HepG2 (cell line): Measurements from ENCODE around the gene KRABD2.
A peak's percentile ranks its signal among the peaks of the same experiment; 100 is the strongest.

Experiments used
- IKZF1 ChIP-seq: fragments of 450-650 bp; IDR thresholded peaks from 2 replicates; pipeline ENCODE4 v1.7.1; 2016
- MXI1 ChIP-seq: IDR thresholded peaks from 3 replicates; pipeline ENCODE4 v1.6.1; 2012; ENCODE audit warnings: low read depth, low read length, inconsistent platforms, borderline replicate concordance
- NFIC ChIP-seq: IDR thresholded peaks from 2 replicates; pipeline ENCODE4 v1.6.1; 2012; ENCODE audit warnings: mild to moderate bottlenecking, low read length, inconsistent platforms
- NRL ChIP-seq: sonication (generic); formaldehyde crosslinking; IDR thresholded peaks from 2 replicates; pipeline ENCODE4 v1.5.0; 2020; ENCODE audit warnings: missing genetic modification reagents, mild to moderate bottlenecking, moderate library complexity, borderline replicate concordance
- RFX3 ChIP-seq: IDR thresholded peaks from 2 replicates; pipeline ENCODE4 v1.6.1; 2016; ENCODE audit warnings: missing biosample characterization, missing genetic modification reagents
- RORA ChIP-seq: sonication (generic); formaldehyde crosslinking; IDR thresholded peaks from 2 replicates; pipeline ENCODE4 v1.5.0; 2020; ENCODE audit warnings: mild to moderate bottlenecking, missing genetic modification reagents, moderate library complexity
- SMYD3 ChIP-seq: sonication (generic); formaldehyde crosslinking; IDR thresholded peaks from 2 replicates; pipeline ENCODE4 v1.8.1; 2023; ENCODE audit warnings: mild to moderate bottlenecking, missing genetic modification reagents
- TP53 ChIP-seq: sonication (generic); formaldehyde crosslinking; conservative IDR thresholded peaks from 2 replicates; pipeline ENCODE4 v1.4.0; 2020; ENCODE audit warnings: missing genetic modification reagents
- ZNF703 ChIP-seq: sonication (generic); formaldehyde crosslinking; IDR thresholded peaks from 2 replicates; pipeline ENCODE4 v1.5.1; 2020; ENCODE audit warnings: missing genetic modification reagents, mild to moderate bottlenecking, moderate library complexity, borderline replicate concordance
- ZSCAN30 ChIP-seq: sonication (generic); formaldehyde crosslinking; IDR thresholded peaks from 2 replicates; pipeline ENCODE4 v1.5.0; 2020; ENCODE audit warnings: mild to moderate bottlenecking, missing genetic modification reagents
- TF ChIP-seq, protein P1 (sequence below): sonication (generic); formaldehyde crosslinking; IDR thresholded peaks from 2 replicates; pipeline ENCODE4 v1.8.1; 2022; ENCODE audit warnings: low read depth, mild to moderate bottlenecking, missing genetic modification reagents
- TF ChIP-seq, protein P2 (sequence below): sonication (generic); formaldehyde crosslinking; conservative IDR thresholded peaks from 2 replicates; pipeline ENCODE4 v1.4.0; 2020; ENCODE audit warnings: missing genetic modification reagents
- TF ChIP-seq, protein P3 (sequence below): sonication (generic); formaldehyde crosslinking; conservative IDR thresholded peaks from 2 replicates; pipeline ENCODE4 v1.4.0; 2020; ENCODE audit warnings: missing genetic modification reagents
- TF ChIP-seq, protein P4 (sequence below): sonication (generic); formaldehyde crosslinking; IDR thresholded peaks from 2 replicates; pipeline ENCODE4 v1.4.0; 2020; ENCODE audit warnings: mild to moderate bottlenecking, missing genetic modification reagents
- TF ChIP-seq, protein P5 (sequence below): sonication (generic); formaldehyde crosslinking; IDR thresholded peaks from 2 replicates; pipeline ENCODE4 v1.8.1; 2023; ENCODE audit warnings: missing genetic modification reagents, mild to moderate bottlenecking, borderline replicate concordance
- TF ChIP-seq, protein P6 (sequence below): IDR thresholded peaks from 2 replicates; pipeline ENCODE4 v1.6.1; 2016; ENCODE audit warnings: missing biosample characterization, missing genetic modification reagents, low read depth

The KRABD2 gene

DNA sequence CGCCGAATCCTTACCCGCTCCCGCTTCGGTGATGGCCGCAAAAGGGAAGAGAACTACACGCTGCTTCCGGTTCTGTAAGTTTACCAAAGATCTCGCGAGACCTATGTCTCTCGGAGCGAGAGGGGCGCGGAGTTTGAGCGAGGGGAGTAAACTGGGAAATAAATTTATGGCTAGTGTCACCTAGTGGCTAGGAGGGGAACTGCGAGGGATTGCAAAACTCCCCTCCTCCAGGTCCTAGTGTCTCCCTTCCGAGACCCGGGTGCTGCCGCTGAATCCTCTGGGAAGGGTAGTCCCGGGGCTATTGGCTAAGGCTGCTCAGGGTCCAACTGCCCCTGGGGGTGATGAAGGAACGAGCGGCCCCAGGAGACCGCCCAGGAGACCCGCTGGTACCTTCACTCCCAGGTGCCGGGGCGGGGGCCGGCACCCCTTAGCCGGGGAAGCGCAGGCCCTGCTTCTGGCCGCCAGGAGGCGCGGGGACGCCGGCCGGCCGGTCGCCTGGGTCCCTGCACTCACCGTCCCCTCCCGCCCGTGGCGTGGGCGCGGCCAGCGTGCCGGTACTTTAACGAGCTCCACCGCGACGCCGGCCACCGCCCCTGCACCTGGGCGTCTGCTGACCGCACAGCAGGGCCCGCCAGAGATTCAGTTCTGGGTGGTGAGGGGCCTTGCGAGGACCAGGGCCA is 6.8 kb upstream of the KRABD2 start, which contains the start of gene RPL26 (continued):
- TF ChIP-seq ZNF703 (CRISPR knock-in tag): no peak
- TF ChIP-seq, protein P1, sequence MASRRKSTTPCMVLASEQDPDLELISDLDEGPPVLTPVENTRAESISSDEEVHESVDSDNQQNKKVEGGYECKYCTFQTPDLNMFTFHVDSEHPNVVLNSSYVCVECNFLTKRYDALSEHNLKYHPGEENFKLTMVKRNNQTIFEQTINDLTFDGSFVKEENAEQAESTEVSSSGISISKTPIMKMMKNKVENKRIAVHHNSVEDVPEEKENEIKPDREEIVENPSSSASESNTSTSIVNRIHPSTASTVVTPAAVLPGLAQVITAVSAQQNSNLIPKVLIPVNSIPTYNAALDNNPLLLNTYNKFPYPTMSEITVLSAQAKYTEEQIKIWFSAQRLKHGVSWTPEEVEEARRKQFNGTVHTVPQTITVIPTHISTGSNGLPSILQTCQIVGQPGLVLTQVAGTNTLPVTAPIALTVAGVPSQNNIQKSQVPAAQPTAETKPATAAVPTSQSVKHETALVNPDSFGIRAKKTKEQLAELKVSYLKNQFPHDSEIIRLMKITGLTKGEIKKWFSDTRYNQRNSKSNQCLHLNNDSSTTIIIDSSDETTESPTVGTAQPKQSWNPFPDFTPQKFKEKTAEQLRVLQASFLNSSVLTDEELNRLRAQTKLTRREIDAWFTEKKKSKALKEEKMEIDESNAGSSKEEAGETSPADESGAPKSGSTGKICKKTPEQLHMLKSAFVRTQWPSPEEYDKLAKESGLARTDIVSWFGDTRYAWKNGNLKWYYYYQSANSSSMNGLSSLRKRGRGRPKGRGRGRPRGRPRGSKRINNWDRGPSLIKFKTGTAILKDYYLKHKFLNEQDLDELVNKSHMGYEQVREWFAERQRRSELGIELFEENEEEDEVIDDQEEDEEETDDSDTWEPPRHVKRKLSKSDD (CRISPR knock-in tag): 0 out of 2 replicates have a peak, but pooled peaks have one; percentile 54
- TF ChIP-seq RFX3 (CRISPR knock-in tag): no peak
- no peak for TF ChIP-seq RORA (CRISPR knock-in tag)
- TF ChIP-seq, protein P2, sequence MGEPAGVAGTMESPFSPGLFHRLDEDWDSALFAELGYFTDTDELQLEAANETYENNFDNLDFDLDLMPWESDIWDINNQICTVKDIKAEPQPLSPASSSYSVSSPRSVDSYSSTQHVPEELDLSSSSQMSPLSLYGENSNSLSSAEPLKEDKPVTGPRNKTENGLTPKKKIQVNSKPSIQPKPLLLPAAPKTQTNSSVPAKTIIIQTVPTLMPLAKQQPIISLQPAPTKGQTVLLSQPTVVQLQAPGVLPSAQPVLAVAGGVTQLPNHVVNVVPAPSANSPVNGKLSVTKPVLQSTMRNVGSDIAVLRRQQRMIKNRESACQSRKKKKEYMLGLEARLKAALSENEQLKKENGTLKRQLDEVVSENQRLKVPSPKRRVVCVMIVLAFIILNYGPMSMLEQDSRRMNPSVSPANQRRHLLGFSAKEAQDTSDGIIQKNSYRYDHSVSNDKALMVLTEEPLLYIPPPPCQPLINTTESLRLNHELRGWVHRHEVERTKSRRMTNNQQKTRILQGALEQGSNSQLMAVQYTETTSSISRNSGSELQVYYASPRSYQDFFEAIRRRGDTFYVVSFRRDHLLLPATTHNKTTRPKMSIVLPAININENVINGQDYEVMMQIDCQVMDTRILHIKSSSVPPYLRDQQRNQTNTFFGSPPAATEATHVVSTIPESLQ (CRISPR knock-in tag): no peak
- no peak for TF ChIP-seq ZSCAN30 (CRISPR knock-in tag)
- peak; percentile 86; the same call in 2 of the 3 replicates for TF ChIP-seq MXI1
- no peak for TF ChIP-seq IKZF1
- no peak for TF ChIP-seq NFIC
- TF ChIP-seq, protein P3, sequence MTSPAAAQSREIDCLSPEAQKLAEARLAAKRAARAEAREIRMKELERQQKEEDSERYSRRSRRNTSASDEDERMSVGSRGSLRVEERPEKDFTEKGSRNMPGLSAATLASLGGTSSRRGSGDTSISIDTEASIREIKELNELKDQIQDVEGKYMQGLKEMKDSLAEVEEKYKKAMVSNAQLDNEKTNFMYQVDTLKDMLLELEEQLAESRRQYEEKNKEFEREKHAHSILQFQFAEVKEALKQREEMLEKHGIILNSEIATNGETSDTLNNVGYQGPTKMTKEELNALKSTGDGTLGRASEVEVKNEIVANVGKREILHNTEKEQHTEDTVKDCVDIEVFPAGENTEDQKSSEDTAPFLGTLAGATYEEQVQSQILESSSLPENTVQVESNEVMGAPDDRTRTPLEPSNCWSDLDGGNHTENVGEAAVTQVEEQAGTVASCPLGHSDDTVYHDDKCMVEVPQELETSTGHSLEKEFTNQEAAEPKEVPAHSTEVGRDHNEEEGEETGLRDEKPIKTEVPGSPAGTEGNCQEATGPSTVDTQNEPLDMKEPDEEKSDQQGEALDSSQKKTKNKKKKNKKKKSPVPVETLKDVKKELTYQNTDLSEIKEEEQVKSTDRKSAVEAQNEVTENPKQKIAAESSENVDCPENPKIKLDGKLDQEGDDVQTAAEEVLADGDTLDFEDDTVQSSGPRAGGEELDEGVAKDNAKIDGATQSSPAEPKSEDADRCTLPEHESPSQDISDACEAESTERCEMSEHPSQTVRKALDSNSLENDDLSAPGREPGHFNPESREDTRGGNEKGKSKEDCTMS (CRISPR knock-in tag): no peak
- TF ChIP-seq, protein P4, sequence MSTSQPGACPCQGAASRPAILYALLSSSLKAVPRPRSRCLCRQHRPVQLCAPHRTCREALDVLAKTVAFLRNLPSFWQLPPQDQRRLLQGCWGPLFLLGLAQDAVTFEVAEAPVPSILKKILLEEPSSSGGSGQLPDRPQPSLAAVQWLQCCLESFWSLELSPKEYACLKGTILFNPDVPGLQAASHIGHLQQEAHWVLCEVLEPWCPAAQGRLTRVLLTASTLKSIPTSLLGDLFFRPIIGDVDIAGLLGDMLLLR (CRISPR knock-in tag): no peak
- TF ChIP-seq, protein P5, sequence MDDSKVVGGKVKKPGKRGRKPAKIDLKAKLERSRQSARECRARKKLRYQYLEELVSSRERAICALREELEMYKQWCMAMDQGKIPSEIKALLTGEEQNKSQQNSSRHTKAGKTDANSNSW (CRISPR knock-in tag): no peak
- no peak; the same call in 1 of the 2 replicates for TF ChIP-seq NRL (CRISPR knock-in tag)
- TF ChIP-seq TP53 (CRISPR knock-in tag): no peak
- TF ChIP-seq SMYD3 (CRISPR knock-in tag): no peak; the same call in 1 of the 2 replicates
- TF ChIP-seq, protein P6, sequence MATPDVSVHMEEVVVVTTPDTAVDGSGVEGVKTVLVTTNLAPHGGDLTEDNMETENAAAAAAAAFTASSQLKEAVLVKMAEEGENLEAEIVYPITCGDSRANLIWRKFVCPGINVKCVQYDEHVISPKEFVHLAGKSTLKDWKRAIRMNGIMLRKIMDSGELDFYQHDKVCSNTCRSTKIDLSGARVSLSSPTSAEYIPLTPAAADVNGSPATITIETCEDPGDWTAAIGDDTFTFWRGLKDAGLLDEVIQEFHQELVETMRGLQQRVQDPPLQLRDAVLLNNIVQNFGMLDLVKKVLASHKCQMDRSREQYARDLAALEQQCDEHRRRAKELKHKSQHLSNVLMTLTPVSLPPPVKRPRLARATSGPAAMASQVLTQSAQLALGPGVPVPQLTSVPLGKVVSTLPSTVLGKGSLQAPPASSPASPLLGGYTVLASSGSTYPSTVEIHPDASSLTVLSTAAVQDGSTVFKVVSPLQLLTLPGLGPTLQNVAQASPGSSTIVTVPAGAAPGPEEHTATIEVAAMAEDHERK (CRISPR knock-in tag): no peak
